Stimulated activated CD8-positive, alpha-beta memory T cell treated with anti-CD3 and anti-CD28 coated beads, Interleukin-4, amount 100 ng/mL, for 4 hours (primary cell): ENCODE results near the gene IL18.
A peak's percentile ranks its signal among the peaks of the same experiment; 100 is the strongest.
"Not testable (repeated sequence)": the region's sequence is repeated elsewhere in the genome, so short reads cannot be mapped to it uniquely, and the experiment has no call there.

Experiments
- DNase-seq, 2 donors: peaks; one replicate each; pipeline ENCODE4 v3.0.0-alpha.2; 2020; ENCODE audit warnings: low read depth in 2 of 2, low spot score in 1 of 2

IL18 gene

DNA sequence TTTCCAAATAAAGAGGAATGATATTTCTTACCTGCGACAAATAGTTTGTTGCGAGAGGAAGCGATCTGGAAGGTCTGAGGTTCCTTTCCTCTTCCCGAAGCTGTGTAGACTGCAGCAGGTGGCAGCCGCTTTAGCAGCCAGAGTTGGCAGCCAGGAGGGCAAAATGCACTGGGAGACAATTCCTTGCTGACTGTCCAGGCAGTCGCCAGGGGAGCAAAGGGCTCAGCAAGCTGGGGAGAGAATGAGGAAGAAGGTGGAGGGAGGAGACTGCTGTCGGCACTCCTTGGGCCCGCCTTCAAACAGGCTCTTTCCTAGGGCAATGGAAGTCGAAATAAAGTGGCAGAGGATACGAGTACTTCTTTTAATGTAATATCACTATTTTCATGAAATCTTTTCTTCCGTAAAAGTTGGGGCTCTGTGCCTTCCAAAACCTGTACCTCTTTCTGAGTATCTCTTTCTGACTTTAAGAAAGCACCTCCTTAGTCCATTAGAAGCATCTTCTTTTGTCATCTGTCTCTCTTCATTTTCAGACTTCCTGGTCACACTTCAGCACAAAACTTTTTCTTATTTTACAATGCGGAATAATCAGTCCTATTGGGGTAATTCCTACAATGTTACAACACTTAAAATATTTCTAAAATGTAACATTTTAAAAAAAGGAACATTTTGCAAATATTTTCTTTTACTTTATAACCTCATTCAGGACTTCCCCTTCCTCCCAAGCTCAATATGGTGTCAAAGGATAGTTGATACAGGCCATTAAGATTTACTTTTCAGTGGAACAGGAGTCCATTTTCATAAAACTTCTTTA is at the start of gene IL18:
Gene IL18, minus strand, starts transcription at position 220 of the 811 bp plus-strand sequence. CDS start 9,041 bp downstream, outside the sequence.
- DNase-seq = no peak

DNA sequence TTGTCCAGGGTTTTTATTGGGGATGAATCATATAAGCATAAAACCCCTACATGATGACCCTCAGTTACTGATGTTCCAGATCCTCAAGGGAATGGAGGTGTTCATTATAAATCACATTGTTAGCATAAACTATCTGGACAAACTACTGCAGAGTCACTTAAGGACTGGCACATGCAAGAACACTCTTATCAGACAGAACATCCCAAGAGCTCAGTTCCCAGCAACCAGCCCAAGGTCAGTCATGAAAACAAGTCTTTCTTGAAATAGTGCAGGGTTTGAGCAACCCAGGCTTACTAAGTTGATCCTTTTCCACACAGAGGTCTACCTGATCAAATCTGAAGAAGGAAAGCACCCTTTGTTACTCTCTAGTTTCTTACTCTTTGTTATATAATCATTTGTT is 48.8 kb upstream of the IL18 start:
- DNase-seq = no peak

DNA sequence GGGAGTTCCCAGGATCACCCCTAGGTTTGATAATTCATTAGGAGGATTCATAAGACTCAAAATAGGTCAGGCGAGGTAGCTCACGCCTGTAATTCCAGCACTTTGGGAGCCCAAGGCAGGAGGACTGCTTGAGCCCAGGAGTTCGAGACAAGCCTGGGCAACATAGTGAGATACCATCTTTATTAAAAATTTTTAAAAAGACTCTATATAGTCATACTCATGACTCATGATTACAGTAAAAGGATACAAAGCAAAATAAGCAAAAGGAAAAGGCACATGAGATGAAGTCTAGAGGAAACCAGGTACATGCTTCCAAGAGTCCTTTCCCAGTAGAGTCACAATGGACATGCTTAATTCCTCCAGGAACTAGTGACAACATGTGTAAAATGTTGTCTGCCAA is 48.4 kb upstream of the IL18 start:
- no peak for DNase-seq

DNA sequence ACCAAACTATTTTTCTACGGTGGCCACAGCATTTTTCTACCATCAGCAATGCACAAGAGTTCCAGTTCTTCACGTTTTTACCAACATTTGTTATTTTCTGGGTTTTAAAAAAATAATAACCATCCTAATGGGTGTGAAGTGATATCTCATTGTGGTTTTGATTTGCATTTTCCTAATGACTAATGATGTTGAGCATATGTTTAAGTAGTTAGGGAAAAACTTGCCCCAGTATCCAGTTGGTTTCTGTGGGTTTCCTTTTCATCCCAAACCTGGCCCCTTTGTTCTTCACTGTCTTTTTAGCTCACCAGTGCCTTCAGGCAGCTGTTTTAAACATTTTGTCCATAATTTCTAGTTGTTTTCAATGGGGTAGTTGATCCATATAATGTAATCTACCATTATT is 47.6 kb upstream of the IL18 start:
- DNase-seq = no peak

DNA sequence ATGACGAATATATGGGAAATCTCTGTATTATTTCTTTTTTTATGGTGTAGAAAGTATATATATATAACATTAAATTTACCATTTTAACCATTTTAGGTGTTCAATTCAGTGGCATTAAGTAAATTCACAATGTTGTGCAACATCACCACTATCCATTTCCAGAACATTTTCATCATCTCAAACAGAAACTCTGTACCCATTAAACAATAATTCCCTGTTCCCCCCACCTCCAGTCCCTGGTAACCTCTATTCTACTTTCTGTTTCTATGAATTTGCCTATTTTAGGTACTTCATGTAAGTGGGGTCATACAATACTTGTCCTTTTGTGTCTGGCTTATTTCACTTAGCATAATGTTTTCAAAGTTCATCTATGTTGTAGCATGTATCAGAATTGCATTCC is 47.0 kb upstream of the IL18 start:
- DNase-seq = no peak

DNA sequence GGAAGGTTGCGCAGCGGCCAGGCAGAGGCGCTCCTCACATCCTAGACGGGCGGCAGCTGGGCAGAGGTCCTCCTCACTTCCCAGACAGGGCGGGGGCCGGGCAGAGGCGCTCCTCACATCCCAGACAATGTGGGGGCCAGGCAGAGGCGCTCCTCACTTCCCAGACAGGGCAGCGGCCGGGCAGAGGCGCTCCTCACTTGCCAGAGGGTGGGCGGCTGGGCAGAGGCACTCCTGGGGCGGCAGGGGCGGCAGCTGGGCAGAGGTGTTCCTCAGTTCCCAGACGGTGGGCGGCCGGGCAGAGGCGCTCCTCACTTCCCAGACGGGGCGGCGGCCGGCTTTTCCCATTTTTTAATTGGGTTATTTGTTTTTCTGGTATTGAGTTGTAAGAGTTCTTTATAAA is 42.2 kb upstream of the IL18 start:
- no peak for DNase-seq

DNA sequence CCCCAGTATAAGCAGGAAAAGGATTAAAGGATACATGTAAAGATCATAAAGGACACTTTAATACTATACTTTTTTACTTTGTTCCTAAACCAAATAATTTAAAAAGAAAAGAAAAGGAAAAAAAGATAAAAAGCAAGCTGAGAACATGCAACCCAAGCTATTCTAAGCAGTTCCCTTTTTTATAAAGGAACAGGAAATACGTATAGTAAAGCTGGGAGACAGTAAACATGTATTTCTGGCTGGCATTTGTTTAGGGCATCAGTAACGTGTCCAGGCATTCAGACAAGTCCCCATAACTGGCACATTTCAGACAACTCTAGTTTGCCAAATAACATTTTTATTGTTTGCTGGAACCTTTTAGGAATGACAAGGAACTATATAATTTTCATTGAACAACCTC is 36.4 kb upstream of the IL18 start:
- DNase-seq = no peak

DNA sequence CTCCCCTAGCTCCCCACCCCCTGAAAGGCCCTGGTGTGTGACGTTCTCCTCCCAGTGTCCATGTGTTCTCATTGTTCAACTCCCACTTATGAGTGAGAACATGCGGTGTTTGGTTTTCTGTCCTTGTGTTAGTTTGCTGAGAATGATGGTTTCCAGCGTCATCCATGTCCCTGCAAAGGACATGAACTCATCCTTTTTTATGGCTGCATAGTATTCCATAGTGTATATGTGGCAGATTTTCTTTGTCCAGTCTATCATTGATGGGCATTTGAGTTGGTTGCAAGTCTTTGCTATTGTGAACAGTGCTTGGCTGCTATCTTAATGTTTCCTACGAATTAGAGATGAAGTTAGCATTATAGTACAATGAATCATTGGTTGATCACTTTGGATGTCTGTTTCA is 35.2 kb upstream of the IL18 start:
- DNase-seq = not testable (repeated sequence)

DNA sequence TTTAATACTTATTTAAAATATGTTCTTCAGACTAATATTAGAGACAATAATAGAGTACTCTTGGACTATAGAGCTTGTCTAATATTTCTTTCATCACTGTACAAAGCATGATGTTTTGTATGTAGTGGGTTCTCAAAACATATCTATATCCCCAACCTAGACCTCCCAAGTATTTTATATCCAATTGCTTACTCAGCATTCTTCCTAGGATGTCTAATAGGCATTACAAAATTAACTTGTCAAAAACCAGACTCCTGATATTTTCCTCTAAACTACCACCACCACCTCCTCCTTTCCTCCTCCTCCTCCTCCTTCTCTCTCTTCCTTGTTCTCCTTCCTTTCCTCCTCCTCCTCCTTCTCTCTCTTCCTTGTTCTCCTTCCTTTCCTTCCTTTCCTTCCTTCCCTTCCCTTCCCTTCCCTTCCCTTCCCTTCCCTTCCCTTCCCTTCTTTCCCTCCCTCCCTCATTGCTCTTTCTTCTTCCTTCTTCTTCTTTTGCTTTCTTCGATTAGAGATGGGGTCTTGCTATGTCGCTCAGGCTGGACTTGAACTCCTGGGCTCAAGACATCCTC is 32.7 kb upstream of the IL18 start:
- DNase-seq = no peak

DNA sequence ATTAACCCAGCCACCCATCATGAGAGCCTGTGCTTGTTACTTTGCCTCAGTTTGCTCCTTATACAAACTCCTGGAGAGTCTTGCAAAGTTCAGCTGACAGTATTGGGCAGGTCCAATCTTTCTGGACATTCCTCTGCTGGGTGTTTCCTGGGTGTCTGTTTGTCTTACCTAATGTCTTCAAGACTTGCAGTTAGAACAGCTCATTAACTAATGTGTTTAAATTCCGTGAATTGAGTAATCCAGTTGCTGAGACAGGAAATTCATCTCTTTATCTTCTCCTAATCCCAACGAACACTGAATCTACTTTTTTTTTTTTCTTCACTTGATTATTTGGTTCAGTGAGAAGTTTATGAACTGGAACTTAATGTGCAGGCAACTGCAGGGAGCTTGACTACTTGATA is 32.1 kb upstream of the IL18 start:
- no peak for DNase-seq

DNA sequence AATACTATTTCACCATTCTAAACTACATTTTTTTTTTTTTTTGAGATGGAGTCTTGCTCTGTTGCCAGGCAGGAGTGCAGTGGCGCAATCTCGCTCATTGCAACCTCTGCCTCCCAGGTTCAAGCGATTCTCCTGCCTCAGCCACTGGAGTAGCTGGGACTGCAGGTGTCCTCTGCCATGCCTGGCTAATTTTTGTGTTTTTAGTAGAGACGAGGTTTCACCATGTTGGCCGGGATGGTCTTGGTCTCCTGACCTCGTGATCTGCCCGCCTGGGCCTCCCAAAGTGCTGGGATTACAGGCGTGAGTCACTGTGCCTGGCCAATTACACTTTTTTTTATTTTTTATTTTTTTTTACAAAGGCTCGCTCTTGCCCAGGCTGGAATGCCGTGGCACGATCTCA is 31.2 kb upstream of the IL18 start:
- DNase-seq = not testable (repeated sequence)

DNA sequence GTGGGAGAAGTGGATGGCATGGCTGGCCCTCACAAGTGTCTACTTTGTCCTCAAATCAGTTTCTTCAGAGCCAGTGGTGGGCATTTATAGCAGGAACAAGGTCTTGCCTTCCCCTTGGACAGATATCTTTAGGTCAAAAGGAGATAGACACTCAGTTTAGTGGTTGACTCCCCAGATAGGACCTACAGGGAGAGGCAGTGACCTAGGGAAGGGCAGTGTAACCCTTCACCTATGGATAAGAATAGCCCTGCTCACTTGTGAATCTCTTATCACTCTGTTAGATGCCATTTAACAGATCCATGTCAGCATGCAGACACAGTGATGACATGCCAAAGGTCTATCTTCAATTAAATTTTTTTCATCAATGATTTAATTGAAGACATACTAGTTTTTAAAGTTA is 22.4 kb upstream of the IL18 start:
- DNase-seq = no peak

DNA sequence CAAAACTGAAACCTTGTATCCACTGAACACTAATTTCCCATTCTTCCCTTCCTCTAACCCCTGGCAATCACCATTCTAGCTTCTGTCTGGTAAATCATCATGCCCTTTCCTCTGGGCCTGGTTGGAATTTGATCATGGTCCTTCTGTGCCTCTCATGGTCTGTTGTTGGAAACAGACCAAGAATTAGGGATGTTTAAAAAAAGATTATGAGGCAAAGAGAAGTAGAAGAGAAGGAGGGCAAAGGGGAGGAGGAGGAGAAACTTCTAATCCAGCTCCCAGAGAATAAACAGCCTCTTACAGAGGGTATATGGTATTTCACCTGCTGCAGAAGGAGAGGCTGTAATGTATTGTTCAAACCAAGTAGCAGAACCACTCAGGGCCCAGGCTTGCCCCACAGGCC is 22.0 kb upstream of the IL18 start:
- no peak for DNase-seq

DNA sequence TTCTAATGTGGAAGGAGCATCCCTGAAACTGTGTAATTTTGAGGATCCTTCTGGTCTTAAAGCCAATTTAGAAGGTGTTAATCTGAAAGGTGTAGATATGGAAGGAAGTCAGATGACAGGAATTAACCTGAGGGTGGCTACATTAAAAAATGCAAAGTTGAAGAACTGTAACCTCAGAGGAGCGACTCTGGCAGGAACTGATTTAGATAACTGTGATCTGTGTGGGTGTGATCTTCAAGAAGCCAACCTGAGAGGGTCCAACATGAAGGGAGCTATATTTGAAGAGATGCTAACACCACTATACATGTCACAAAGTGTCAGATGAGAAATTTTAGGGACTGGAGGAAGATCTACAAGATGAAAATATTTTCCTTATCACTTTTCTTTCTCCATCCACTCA is 19.0 kb upstream of the IL18 start:
- no peak for DNase-seq

DNA sequence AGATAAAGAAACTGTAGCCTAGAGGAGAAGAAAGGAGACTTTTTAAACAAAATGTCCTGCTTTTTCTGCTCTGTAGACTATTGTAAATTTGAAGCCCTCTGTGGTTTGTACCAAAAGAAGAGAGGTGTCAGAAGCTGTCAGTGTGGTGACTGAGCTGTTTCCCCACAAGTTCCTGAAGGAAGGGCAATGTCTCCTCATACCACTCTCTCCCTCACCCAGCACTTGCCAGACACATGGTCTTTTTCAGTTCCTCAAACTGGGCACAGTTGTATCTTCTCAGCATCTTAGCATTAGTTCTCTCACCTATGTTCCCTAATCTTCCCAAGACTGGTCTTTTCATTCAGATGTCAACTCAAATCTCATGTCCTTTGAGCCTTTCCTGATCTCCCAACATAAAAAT is 15.7 kb upstream of the IL18 start:
- DNase-seq = no peak

DNA sequence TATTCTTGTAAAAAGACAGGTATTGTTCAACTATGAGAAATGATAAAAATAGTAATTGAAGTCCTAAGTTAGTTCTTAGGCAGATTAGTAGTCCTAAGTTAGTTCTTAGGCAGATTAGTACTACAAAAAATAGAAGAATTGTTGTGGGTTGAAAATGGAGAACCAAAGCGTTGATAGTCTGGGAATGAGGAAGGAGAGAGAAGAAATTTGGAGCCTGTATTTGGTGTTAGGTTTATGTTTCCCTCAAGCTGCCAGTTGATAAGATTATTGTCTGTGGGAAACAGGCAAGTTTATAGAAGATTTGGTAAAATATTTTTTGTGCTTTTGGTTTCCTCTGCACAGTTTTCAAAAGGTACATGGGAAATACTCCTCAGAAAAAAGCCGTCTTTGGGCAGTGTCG is 15.0 kb upstream of the IL18 start:
- no peak for DNase-seq

DNA sequence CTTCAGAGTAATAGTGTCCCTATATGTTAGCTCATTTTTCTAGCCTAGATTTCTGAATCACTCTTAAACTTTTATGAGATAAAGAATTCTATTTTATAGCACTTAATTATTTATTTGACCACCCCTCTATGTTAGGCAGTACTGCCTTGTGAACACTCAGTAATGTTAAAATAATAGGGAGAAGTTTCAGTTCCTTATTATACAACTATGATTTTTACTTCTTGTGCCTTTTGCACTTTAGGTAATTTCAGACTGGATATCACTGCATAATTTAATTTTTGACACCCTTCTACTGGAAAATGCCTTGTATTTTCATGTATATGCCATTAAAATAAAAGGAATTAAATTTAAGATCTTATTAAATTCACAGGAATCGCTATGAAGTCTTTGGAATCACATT is 14.5 kb upstream of the IL18 start:
- no peak for DNase-seq

DNA sequence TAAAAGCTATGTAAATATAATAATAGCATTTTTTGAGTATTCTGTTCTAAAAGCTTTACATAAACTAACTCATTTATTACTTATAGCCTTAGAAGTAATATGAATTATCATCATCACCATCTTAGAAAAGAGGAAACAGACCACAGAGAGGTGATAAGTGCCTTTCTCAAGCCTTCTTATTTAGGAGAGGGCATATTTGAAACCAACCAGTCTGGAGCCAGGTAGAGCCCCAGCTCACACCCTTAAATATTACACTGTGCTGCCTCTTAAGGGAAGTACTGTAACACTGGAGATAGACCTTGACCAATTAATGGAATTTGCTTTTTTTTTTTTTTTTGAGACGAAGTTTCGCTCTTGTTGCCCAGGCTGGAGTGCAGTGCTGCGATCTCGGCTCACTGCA is 13.7 kb upstream of the IL18 start:
- no peak for DNase-seq

DNA sequence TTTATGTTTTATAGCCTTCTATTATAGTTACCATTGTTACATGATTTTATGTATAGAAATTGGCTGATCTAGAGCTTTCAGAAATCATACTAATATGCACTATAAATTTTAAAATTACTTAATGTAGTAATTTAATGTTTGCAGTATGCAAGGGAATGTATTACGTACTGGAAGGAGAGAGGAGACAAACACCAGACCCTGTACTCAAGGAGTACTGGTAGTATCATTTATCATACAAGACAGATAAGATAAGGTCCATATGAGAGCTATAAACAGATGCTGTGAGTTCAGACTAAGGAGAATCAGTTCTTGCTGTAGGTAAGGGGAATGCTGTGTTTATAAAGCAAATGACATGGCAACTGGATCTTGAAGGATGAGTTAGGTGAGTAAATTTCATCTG is 12.2 kb upstream of the IL18 start:
- DNase-seq = no peak

DNA sequence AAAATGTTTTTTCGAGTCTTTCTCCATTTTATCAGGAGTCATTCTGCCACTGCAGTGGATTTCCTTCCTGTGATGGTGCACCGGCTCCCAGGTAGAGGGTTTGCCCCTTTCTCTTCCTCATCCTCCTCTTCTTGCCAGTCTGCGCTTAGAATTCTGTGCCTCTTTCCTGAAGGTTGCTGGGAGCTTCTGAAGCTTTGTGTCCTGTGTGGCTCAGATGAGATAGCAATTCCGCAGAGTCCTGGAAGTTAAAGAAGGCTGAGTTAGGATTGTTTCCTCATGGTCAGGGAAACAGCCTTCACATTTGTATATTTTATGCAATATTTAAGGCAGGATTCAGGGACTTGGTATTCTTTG is 11.7 kb upstream of the IL18 start:
- no peak for DNase-seq

DNA sequence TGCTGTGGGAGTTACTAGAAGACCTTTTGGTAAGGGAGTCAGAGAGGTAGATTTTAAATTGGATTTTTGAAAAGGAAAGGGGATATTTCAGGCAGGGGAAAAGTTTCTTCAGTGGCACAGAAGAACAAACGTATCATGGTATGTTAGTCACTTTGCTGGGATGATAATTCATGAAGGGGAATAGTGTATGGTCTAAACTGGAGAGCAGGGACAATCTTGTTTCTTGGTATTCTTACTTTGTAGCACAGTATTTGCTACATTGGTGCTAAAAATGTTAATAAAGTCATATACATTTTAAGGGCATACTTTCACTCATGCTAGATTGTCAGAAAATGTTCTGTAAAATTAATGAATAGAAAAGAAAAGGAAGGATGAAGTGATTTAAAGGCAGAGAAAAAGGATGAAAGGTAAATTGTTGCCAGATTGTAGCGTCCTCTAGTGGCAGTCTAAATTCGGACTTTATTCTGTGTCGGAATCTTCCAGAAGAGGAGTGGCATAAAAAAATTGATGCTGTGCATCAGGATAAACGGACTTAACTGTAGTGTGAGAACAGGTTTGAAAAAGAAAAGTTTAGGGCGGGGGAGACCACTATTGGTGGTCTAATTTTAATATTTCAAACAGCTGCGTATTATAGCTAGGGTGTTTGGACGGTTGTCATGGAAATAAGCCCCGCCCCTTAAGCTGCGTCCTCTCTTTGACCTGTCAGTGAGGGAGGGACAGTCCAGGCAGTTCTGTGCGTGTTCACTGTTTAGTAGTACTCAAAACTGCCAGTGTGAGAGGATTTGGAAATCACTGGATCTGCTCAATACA is 11.1 kb upstream of the IL18 start, which contains the start of gene BCO2:
Gene BCO2, plus strand, starts transcription at position 724 of the 810 bp plus-strand sequence. CDS start 90 bp downstream, outside the sequence.
- DNase-seq = peak in 1 of 2 donors; percentile 7

DNA sequence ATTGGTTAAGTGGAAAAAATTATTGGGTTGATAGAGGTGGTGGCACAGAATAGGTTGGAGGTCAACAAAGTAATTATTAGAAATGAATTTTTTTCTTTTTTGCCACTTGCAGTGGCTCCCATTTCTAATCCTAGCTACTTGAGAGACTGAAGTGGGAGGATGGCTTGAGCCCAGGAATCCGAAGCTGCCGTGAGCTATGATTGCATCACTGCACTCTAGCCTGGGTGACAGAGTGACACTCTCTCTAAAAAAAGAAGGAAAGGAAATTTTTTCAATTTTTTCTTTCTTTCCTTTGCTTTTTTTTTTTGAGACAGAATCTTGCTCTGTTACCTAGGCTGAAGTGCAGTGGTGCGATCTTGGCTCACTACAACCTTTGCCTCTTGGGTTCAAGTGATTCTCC is 9.3 kb upstream of the IL18 start:
- no peak for DNase-seq
